Measurements from ENCODE around the gene DPP10. TPM values are rescaled to one million over a fixed set of nuclear protein-coding genes. Genes with fewer than 3 reads are reported as not detected.
A peak's percentile ranks its signal among the peaks of the same experiment; 100 is the strongest.

The DPP10 gene
- total RNA-seq, 4 donors from 2014 or later = 0.13 to 2.8 (median 0.48) TPM; not detected in 1

GRCh38 chr2:114527330-114527983 is 85.0 kb downstream of the DPP10 start:
- DNase-seq (ENCODE audit: low spot score) = no peak
- no peak for TF ChIP-seq CTCF (IDR thresholded peaks at IDR 0.05)
- ATAC-seq (ENCODE audit: low FRiP score) = no peak

- no peak for DNase-seq (ENCODE audit: low spot score)
- no peak for ATAC-seq (ENCODE audit: low FRiP score)
- TF ChIP-seq CTCF (IDR thresholded peaks at IDR 0.05) = no peak
These were observed 92.0 kb downstream of the DPP10 start for GRCh38 chr2:114534116-114535084.

- no peak for TF ChIP-seq CTCF (IDR thresholded peaks at IDR 0.05)
- ATAC-seq (ENCODE audit: low FRiP score) = no peak
- no peak for DNase-seq (ENCODE audit: low spot score)
These were observed 95.3 kb downstream of the DPP10 start for GRCh38 chr2:114537777-114538176.

GRCh38 chr2:114542695-114543094 is 100.3 kb downstream of the DPP10 start:
- no peak for DNase-seq (ENCODE audit: low spot score)
- TF ChIP-seq CTCF (IDR thresholded peaks at IDR 0.05) = no peak
- peak; percentile 65 for ATAC-seq (ENCODE audit: low FRiP score)

GRCh38 chr2:114543236-114543766 is 100.9 kb downstream of the DPP10 start:
- no peak for TF ChIP-seq CTCF (IDR thresholded peaks at IDR 0.05)
- DNase-seq (ENCODE audit: low spot score) = no peak
- ATAC-seq (ENCODE audit: low FRiP score) = peak; percentile 71

- no peak for ATAC-seq (ENCODE audit: low FRiP score)
These were observed 102.6 kb downstream of the DPP10 start for GRCh38 chr2:114545052-114545451.

More at GRCh38 chr2:114545052-114545451, 102.6 kb downstream of the DPP10 start:
- no peak for TF ChIP-seq CTCF (IDR thresholded peaks at IDR 0.05)
- DNase-seq (ENCODE audit: low spot score) = no peak

All from omental fat pad (tissue), 4 donors.